T47D (cell line): ENCODE measurements around the gene NTM.

ENCODE experiments used
- DNase-seq, 2 experiments: peaks; one replicate each; pipeline versions ENCODE4 v3.0.0 to v3.0.0-alpha.2; 2011 to 2012; ENCODE audit warnings: low read depth in 1 of 2, low spot score in 1 of 2
- JUND ChIP-seq: IDR thresholded peaks from 2 replicates; pipeline ENCODE4 v1.6.1; 2012; ENCODE audit warnings: low read depth
- in situ Hi-C: cut with HindIII; loops from 2 replicates; pipeline ENCODE4 v1.10.0; 2016; ENCODE audit warnings: low sequenced_read_pairs, low pct_unique_long_range_greater_than_20kb

The NTM gene

GRCh38 chr11:131764126-131764525 lies 393.7 kb downstream of the NTM start:
- TF ChIP-seq JUND: no peak
- DNase-seq: no peak
- in situ Hi-C loops: no loop called here

GRCh38 chr11:131764649-131765048 lies 394.2 kb downstream of the NTM start:
- no peak for TF ChIP-seq JUND
- DNase-seq: no peak
- in situ Hi-C loops: no loop called here

GRCh38 chr11:131766637-131767036 lies 396.2 kb downstream of the NTM start:
- no peak for TF ChIP-seq JUND
- in situ Hi-C loops: no loop called here

GRCh38 chr11:131767421-131767820 lies 397.0 kb downstream of the NTM start:
- no peak for DNase-seq
- in situ Hi-C loops: no loop called here
- no peak for TF ChIP-seq JUND

More at GRCh38 chr11:131766637-131767036, 396.2 kb downstream of the NTM start:
- no peak for DNase-seq

- no peak for DNase-seq
- in situ Hi-C loops: no loop called here
- no peak for TF ChIP-seq JUND
These were observed 400.4 kb downstream of the NTM start for GRCh38 chr11:131770801-131771200.

- in situ Hi-C loops: no loop called here
- DNase-seq: no peak
- TF ChIP-seq JUND: no peak
These were observed 401.1 kb downstream of the NTM start for GRCh38 chr11:131771471-131771870.

- in situ Hi-C loops: no loop called here
- no peak for DNase-seq
- TF ChIP-seq JUND: no peak
These were observed 403.2 kb downstream of the NTM start for GRCh38 chr11:131773626-131774025.

- no peak for TF ChIP-seq JUND
- no peak for DNase-seq
- in situ Hi-C loops: no loop called here
These were observed 405.8 kb downstream of the NTM start for GRCh38 chr11:131776211-131776610.

- no peak for DNase-seq
- in situ Hi-C loops: no loop called here
These were observed 415.4 kb downstream of the NTM start for GRCh38 chr11:131785801-131786200.

GRCh38 chr11:131787119-131787518 lies 416.7 kb downstream of the NTM start:
- no peak for TF ChIP-seq JUND
- in situ Hi-C loops: no loop called here
- DNase-seq: no peak

More at GRCh38 chr11:131785801-131786200, 415.4 kb downstream of the NTM start:
- TF ChIP-seq JUND: no peak

- DNase-seq: no peak
- in situ Hi-C loops: no loop called here
- TF ChIP-seq JUND: no peak
These were observed 420.2 kb downstream of the NTM start for GRCh38 chr11:131790586-131790985.

GRCh38 chr11:131792243-131792642 lies 421.8 kb downstream of the NTM start:
- no peak for DNase-seq
- TF ChIP-seq JUND: no peak
- in situ Hi-C loops: no loop called here

GRCh38 chr11:131796089-131796488 lies 425.7 kb downstream of the NTM start:
- DNase-seq: no peak
- in situ Hi-C loops: no loop called here
- no peak for TF ChIP-seq JUND

GRCh38 chr11:131796541-131796940 lies 426.1 kb downstream of the NTM start:
- no peak for TF ChIP-seq JUND
- in situ Hi-C loops: no loop called here
- DNase-seq: no peak

GRCh38 chr11:131800452-131800851 lies 430.0 kb downstream of the NTM start:
- TF ChIP-seq JUND: no peak
- DNase-seq: no peak
- in situ Hi-C loops: no loop called here
